Measurements from ENCODE around the gene ALG14.
"Not testable (repeated sequence)": the region's sequence is repeated elsewhere in the genome, so short reads cannot be mapped to it uniquely, and the experiment has no call there.

The ALG14 gene

DNA sequence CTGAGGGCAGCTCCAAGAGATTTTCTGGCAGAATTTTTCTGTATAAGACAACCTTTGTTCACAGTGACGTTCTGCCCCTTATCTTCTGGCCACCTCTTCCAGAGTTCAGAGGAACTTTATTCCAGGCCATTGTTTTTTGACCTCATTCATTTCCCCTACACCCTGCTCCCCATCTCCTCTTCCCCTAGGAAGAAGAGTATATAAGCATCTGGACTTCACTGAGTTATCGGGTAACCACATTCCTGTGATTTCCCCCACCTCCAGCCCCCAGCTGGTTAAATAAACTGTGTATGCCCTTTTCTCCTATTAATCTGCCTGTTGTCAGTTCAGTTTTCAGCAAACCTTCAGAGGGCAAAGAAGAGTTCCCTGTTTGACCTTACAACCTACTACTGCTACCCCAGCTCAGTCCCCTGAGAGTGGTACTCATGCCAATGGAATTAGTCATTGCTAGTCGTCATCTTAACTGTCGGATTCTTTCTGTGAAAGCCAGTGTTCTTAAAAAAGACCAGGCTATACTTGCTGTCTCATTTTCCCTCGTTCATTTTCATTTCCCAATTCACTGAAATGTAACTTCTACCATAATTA is 14.3 kb upstream of the ALG14 start:
- no peak for DNase-seq

DNA sequence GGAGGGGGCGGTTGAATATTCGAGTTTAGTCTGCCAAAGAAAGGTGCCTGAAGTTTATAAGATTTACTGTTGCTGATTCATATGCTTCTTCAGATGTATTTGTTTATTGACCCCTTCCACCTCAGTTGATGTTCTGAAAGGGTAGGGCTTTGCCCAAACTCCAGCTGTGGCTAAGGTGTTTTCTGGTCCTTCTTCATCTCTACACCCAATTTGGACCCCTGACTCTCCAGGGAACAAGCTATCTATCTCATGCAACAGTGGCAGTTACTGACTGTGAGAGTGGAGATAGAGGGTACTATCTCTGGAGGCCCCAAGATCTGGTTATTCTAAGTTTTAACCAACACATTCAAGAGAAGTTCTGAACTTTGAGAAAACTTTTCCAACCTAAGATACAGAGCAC is 12.6 kb upstream of the ALG14 start:
- no peak for DNase-seq

- peak; percentile 33 for DNase-seq
Measured at GRCh38 chr1:95084317-95085176, 11.8 kb upstream of the ALG14 start.

GRCh38 chr1:95080879-95081278 is 8.1 kb upstream of the ALG14 start:
- no peak for DNase-seq

DNA sequence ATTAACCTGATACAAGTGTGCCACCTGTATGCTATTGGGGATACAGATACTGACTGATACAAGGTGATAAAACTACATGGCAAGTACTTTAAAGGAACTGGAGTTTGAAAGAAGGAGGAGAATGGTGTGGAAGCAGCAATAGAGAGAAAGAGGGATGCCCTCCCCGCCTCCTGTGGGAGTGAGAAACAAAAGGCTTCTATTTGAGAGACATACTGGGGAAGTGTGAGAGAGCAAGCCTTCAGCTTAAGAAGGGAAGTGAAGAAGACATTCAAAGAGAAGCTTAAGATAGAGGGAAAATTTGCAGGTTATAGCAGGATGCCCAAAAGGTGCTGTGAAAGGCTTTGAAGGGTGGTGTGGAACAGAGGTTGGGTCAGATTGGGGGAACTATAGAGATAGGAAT is 7.7 kb upstream of the ALG14 start:
- DNase-seq, result no peak

DNA sequence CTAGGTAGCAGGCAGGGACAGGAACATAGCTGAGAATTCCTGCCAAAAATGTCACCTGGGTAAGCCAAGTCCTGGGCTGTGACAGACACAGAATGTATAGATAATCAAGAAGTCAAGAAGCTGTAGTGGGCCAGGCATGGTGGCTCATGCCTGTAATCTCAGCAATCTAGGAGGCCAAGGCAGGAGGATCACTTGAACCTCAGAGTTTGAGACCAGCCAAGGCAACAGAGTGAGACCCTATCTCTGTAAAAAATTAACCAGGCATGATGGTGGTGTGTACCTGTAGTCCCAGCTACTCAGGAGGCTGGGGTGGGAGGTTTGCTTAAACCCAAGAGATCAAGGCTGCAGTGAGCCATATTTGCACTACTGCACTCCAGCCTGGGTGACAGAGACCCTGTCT is 3.3 kb upstream of the ALG14 start:
- DNase-seq, result no peak

DNA sequence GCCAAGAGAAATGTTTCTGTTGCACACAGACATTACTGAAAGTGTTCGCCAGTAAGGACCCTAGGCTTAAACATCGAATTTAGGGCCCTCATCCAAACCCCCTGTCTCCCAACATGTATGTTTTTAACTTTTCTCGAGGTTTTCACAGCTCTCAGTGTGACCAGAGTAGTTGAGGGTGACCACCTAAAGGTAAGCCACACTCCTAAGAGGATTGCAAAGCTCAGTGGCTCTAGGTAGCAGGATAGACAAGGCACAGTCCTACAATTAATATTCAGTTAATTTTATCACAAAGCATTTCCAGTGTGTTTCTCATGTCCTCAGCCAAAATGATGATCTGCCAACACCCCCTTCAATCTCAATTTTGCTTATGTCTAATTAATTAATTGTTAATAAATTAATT is 695 bp upstream of the ALG14 start:
- DNase-seq, result no peak

GRCh38 chr1:95072117-95072516 is 634 bp downstream of the ALG14 start:
- DNase-seq, result no peak

DNA sequence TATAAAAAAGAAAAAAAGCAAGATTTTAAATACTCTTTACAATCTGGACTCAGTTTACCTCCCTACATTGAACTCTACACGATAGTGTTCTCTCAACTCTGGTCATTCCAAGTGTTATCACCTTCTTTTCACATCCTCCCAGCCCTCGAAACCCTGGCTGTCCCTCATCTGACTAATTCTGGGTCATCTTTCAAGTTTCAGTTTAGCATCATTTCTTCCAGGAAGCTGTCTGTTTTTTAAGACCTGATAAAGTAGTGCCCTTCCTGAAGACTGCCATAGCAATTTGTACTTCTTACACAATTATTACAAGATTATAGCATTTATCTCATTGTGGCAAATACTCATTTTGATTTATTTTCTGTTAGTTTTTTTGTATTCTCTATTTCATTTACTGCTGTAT is 1.2 kb downstream of the ALG14 start:
- no peak for DNase-seq

- DNase-seq, result no peak
Measured at GRCh38 chr1:95069710-95070093, 3.0 kb downstream of the ALG14 start.

DNA sequence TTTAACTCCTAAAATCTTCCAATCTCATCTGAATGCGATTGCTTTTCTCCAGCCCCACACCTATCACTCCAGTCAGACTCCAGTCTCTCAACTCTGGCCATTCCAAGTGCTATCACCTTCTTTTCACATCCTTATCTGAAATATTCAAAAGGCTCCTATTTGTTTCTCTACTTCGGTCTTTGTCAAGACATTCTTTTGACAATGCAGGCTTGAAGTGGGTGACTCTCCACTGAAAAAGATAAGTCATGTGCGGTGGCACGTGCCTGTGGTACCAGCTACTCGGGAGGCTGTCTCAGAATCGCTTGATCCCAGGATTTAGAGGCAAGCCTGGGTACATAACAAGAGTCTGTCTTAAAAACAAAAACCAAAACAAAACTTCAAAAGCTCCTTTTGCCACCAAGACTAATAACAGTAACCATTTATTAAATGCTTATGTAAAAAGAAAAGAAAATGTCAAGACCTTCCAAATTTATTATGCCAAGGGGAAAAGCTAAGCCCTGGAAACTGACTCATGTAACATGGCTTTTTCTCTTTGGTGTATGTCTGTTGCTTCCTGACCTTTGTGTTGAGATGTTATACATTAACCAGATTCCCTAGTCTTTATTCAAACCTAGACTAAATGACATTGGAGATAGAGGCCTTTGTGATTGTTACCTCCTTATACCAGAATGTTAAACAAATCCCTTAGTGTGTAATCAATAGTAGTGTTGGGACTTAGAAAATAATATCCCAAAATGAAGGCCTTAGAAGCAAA is 3.6 kb downstream of the ALG14 start:
- no peak for DNase-seq

GRCh38 chr1:95067568-95067967 is 5.2 kb downstream of the ALG14 start:
- DNase-seq, result no peak

DNA sequence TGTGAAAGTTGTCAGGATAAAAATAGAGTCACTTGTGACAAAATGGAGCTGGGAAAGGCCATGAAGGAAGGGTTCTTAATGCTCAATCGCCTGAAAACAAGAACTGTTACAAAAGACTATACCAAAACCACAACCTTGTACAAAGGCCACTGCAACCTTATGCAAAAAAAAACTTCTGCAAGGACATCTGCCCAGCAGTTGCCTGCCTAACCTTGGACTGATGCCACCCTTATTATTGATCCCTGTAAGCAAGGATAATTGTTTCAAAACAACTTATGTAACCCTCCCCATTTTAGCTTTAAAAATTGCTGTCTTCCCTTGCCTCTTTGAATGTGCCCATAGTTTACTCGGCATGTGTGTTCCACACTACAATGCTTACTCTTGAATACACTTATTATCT is 5.7 kb downstream of the ALG14 start:
- no peak for DNase-seq

- DNase-seq, result no peak
Measured at GRCh38 chr1:95061445-95062006, 11.2 kb downstream of the ALG14 start.

GRCh38 chr1:95058974-95059373 is 13.8 kb downstream of the ALG14 start:
- DNase-seq, result no peak

- no peak for DNase-seq
Measured at GRCh38 chr1:95057351-95057750, 15.4 kb downstream of the ALG14 start.

GRCh38 chr1:95049935-95050334 is 22.8 kb downstream of the ALG14 start:
- no peak for DNase-seq

DNA sequence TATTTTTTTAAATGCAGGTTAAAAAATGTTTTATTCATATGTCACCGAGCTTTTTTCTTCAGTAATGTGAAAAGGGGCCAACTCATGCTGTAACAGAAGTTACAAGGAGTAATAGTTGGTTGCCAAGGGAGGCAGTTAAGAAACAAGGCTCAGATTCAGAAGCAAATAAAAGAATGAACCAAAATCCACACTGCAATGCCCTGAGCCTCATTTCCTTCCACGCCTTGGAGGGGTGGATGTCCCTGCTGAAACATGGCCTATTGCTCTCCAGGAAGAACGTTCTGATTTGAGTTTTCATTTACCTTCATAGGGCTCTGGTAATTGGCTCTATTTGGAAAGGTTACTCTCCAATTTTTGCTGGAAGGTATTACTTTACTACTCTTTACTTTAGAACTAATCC is 24.4 kb downstream of the ALG14 start:
- DNase-seq, result no peak

- not testable (repeated sequence) for DNase-seq
Measured at GRCh38 chr1:95047624-95048023, 25.1 kb downstream of the ALG14 start.

GRCh38 chr1:95046359-95046758 is 26.4 kb downstream of the ALG14 start:
- no peak for DNase-seq

DNA sequence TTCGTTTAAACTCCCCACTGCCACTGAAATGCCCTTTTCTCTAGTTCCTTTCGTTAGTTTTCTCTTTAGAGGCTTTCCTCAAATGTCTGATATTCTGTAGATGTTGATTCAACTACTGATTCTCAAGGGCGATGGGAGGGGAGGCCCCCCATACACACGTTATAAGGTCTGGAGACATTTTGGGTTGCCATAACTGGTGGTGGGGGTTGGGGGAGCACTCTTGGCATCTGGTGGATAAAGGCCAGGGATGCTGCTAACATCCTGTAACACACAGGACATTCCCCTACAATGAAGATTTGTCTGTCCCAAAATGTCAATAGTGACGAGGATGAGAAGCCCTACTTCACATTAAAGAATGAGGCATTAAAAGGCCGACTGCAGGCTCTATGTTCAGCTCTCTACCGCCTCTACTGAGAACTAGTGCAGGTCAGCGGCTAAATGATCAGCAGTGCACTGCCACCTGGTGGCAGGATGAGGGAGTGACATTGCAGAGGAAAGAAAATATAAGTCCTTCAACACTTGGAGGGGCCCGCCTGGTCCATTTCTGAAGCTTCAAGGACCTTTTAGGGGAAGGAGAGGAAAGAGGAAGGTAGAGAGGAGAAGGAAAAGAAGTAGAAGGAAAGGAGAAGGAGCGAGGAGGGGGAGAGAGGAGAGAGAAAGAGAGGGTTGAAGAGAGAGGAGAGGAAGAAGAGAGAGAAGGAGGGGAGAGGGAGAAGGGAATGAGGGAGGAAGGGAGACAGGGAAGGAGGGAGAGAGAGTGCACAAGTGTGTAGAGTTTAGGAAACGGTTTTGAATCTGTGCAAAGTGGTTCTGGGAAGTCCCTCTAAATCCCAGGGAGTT is 29.4 kb downstream of the ALG14 start:
- DNase-seq, result peak; percentile 84

DNA sequence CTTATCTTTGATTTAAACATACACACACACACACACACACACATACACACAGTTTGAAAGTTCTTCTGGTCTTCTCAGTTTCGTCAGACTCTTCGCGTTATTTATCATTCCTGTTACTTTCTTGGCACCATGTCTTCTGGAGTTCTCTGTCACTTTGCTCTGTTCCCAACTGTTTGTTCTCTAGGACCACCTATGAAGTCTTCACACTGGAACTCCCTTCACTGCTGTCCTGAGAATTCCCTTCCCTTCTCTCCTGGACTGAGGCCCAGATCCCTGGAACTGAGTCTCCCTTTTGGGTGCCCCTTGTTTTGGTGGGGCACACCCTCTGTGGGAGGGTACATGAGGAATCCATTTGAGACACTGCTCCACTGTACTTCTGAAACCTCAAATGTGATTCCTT is 30.5 kb downstream of the ALG14 start:
- DNase-seq, result no peak
